Heart left ventricle (tissue), 13 donors: ENCODE results near the gene PSMC5.
"Not testable (repeated sequence)": the region's sequence is repeated elsewhere in the genome, so short reads cannot be mapped to it uniquely, and the experiment has no call there.

Experiments used
- POLR2A ChIP-seq, 2 donors: fragments of 450-650 bp; IDR thresholded peaks; one replicate each; pipeline ENCODE4 v1.6.1; 2017; ENCODE audit warnings: antibody characterized with exemption in 2 of 2, mild to moderate bottlenecking in 2 of 2, moderate library complexity in 2 of 2
- TF ChIP-seq, protein P1 (sequence below), 12 donors: fragments of 200-600 bp; sonication (generic) in 4 of 12; IDR thresholded peaks; one replicate each; pipeline versions ENCODE4 v1.5.0 to v1.8.0; 2018 to 2022; ENCODE audit warnings: antibody characterized with exemption in 12 of 12, mild to moderate bottlenecking in 5 of 12
- donor health status: ischemic (EF 13 %, LVEDD 7.1; RV severe dilation, severe dysfunction).
- donor health status: DM: no; HTN: yes; CAD: no.
- donor health status: DM: no; HTN: no; CAD: no.
- donor health status: ischemic (EF 25% LVEDD 6.9; RV normal size, moderate dysfunction).
- donor health status: ischemic (EF 25% LVEDD 5.7; RV mildly dilated, moderate dysfunction).
- donor health status: ischemic (EF 35%, LVEDD 5.7; RV mildly dilated, moderate dysfunction).
- donor health status: nonischemic (EF 11% LVEDD 7.7; RV severe dilation, severe dysfunction).
- donor health status: DM: yes; HTN: yes; CAD: no.
- donor health status: PGD.
- donor health status: ischemic (EF 29% LVEDD 5.4; RV normal size, mild dysfunction).
- donor health status: nonischemic (EF 23%, LVEDD 6.1; RV moderate dilation, normal function).

DNA sequence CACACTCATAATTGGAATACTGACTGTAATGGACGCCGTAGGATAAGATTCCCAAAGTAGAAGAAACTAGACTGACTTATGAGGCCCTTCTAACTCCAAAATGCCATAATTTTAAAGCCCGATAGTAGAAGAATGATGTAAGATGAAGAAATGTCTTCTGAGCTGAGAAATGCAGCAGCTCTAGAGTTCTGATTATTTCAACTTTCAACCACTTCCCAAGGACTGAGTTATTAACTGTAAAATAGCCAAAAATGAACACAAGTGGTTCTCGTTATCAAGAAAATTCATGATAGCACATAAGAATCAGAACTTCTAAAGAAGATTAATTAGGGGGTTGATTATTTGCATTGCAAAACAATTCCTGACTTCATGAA, 43.0 kb downstream of the PSMC5 start:
- TF ChIP-seq, protein P1, sequence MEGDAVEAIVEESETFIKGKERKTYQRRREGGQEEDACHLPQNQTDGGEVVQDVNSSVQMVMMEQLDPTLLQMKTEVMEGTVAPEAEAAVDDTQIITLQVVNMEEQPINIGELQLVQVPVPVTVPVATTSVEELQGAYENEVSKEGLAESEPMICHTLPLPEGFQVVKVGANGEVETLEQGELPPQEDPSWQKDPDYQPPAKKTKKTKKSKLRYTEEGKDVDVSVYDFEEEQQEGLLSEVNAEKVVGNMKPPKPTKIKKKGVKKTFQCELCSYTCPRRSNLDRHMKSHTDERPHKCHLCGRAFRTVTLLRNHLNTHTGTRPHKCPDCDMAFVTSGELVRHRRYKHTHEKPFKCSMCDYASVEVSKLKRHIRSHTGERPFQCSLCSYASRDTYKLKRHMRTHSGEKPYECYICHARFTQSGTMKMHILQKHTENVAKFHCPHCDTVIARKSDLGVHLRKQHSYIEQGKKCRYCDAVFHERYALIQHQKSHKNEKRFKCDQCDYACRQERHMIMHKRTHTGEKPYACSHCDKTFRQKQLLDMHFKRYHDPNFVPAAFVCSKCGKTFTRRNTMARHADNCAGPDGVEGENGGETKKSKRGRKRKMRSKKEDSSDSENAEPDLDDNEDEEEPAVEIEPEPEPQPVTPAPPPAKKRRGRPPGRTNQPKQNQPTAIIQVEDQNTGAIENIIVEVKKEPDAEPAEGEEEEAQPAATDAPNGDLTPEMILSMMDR (IDR thresholded peaks at IDR 0.05): not testable (repeated sequence)
- not testable (repeated sequence) for TF ChIP-seq POLR2A (IDR thresholded peaks at IDR 0.05)
